GM19193 (cell line): ENCODE data around the gene IGFBP5.

Experiments used
- POLR2A ChIP-seq: IDR thresholded peaks from 4 replicates; pipeline ENCODE4 v1.6.1; 2011; ENCODE audit not compliant: insufficient read depth, insufficient read length; ENCODE audit errors: extremely low read depth

IGFBP5 gene

DNA sequence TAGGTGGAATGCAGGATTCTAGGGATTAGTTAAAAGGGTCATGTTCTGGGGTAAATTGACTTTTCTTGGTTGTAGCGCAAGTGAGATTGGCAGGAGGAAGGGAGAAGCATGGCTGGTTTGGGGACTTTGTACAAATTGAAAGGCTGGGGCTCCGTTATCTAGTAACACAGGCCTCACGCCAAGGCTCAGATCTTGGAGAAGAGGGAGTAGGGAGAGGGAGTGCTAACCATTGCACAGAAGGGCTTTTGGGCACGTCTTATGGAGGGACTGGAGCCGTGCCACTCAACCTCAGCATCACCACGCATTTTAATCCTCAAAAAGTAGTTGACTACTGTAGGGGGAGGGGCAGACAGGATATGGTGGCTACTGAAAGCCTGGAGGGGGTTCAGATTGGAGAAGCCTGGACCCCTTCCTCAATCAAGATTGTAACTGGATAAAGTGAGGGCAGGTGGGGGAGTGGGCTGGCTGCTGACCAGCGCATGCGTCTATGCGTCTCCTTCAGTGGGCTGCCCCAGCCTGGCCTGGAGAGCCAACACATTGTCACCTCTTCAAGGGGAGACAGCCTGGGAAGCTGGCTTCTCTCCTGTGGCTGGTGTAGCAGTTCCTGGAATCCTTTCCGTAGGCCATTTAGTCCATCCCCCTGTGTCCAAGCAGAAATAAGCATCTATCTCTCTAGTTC lies 14.3 kb downstream of the IGFBP5 start:
- no peak for TF ChIP-seq POLR2A

DNA sequence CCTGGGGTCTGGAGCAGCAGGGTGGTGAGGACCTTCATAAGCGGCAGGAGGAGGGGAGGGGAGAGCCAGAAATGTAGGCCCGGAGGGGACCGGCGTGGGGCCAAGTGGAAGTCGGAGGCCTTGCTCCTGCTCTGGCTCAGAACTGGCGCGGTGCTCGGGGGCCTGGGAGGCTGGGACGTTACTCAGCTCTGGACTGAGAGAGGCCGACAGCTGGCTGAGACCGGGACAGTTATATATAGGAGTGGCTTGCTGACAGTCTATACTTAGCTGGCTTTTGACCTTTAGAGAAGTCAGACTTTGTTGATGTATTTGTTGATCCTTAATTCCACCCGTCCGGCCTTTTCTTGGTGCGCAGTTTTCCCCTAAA lies 15.7 kb downstream of the IGFBP5 start:
- no peak for TF ChIP-seq POLR2A

- no peak for TF ChIP-seq POLR2A
Observed at GRCh38 chr2:216678813-216679657, 16.3 kb downstream of the IGFBP5 start.

DNA sequence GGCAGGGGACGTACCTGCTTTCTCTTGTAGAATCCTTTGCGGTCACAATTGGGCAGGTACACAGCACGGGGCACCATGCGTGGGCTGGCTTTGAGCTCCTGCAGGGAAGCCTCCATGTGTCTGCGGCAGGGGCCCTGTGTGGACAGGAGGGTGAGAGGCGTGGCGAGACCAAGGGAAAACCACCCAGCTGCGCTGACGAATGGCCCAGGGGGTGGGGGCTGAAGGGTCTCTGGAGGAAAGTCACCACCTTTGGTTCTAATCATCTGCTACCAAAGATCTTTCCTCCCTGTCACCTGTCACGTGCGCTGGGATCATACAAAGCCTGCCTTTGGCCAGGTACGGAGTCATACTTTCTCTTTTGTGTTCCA lies 17.3 kb downstream of the IGFBP5 start:
- TF ChIP-seq POLR2A: no peak

DNA sequence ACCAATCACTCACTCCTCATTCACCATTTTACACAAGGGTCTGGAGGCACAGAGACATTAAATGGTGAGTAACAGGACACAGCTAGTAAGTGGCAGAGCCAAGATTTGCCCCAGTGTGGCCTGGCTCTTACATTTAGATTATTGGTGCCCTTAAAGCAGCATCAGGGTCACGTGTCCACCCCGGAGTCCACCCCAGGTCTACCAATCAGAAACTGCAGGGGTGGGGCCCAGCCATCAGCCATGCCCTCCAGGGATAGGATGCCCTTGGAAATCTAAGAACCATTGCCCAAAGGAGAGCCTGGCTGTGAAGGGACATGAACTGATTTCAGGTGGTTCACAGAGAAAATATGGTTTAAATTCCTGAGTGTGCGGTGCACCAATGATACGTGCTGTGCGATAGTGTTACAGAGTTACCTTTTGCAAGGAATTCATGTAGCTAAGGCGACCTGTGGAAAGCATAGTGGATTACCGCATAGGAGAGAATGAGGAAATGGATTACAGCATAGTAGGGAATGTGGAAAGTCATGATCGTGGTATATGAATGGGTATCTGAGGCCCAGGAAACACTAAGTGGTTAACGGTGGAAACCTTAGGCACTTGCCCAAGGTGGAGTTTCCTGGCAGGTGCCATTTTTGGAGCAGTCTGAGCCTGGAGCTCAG lies 17.8 kb downstream of the IGFBP5 start:
- no peak for TF ChIP-seq POLR2A

DNA sequence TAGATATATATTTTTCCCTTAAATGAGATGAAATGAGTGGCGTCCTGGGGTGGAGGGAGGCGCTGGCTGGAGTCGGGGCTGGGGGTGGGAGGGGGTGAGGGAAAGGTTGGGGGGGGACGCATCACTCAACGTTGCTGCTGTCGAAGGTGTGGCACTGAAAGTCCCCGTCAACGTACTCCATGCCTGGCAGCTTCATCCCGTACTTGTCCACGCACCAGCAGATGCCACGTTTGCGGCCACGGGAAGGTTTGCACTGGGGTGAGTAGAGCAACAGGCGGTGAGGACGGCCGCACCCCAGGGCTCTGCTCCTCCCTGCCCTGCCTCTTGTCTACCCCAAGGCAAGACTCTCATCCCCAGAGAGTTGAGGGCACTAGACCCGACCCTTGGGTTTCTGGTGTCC lies 18.7 kb downstream of the IGFBP5 start:
- TF ChIP-seq POLR2A: no peak

- no peak for TF ChIP-seq POLR2A
Observed at GRCh38 chr2:216674376-216674775, 21.0 kb downstream of the IGFBP5 start.

DNA sequence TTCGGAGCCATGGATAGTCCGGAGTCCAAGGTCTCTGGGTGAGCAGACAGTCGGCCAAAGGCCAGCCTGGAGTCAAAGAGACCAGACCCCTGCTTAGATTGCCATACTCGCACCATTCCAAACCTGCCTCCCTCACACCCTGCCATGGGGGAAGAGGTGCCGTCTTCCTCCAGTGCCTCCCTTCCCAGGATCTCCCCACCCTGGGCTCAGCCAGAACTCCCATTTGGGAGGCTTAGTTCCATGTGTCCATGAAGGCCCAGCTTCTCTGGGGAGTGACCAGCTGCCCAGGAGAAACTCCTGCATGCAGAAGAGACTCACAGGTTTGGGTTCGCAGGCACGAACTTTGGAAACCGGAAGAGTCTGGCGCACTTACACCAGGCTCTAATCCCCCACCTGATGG lies 21.7 kb downstream of the IGFBP5 start:
- TF ChIP-seq POLR2A: no peak

DNA sequence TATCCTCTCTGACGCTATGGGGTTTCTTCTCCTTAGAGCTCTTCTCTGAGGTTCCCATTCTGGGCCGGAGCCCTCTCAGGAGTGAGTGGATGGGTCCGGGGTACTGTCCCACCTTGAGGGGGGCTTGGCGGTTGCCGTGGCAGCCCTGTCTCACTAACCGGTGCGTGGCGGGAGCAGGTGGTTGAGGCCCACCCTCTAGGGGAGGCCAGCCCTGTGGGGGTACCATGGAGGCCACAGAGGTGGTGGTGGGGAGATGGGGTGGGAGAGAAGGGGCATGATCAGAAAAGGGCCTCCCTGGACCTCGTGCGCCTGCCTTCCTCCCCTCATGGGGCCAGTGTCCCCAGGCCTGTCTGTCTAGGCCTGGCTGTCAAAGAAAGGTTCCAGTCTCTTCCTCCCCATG lies 22.3 kb downstream of the IGFBP5 start:
- no peak for TF ChIP-seq POLR2A

GRCh38 chr2:216672466-216672865 lies 22.9 kb downstream of the IGFBP5 start:
- no peak for TF ChIP-seq POLR2A

DNA sequence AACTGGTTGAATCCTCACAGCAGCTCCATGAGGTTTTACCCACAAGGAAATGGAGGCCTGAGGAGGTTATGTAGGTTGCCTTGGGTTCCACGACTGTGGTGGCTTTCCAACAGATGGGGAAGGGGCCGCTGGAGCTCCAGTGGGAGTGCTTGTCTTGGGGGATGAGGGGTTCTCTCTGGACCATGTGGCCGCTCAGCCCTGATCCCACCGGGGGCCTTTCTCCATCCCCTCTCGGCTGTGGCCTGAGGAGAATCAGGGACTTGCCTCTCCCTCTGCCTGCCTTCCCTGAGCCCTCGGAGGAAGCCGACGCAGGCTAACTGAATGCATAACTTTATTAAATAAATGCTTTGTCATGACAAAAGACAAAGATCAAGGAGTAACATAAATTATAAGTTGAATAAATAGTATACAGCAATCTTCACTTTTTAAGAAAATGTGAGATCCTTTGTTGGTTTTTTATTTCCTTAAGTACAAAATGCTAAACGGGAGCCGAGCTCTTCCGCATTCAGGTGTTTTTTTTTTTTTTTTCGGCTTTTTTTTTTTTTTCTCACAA lies 23.5 kb downstream of the IGFBP5 start:
- no peak for TF ChIP-seq POLR2A

GRCh38 chr2:216671081-216671411 lies 24.3 kb downstream of the IGFBP5 start:
- TF ChIP-seq POLR2A: no peak

GRCh38 chr2:216670266-216671080 lies 24.9 kb downstream of the IGFBP5 start:
- TF ChIP-seq POLR2A: no peak

- TF ChIP-seq POLR2A: no peak
Observed at GRCh38 chr2:216666461-216667233, 28.7 kb downstream of the IGFBP5 start.

GRCh38 chr2:216665717-216666116 lies 29.6 kb downstream of the IGFBP5 start:
- TF ChIP-seq POLR2A: no peak

GRCh38 chr2:216665242-216665641 lies 30.1 kb downstream of the IGFBP5 start:
- TF ChIP-seq POLR2A: no peak
